ENCODE measurements around the gene CHIT1.
"Not testable (repeated sequence)": the region's sequence is repeated elsewhere in the genome, so short reads cannot be mapped to it uniquely, and the experiment has no call there.

The CHIT1 gene

DNA sequence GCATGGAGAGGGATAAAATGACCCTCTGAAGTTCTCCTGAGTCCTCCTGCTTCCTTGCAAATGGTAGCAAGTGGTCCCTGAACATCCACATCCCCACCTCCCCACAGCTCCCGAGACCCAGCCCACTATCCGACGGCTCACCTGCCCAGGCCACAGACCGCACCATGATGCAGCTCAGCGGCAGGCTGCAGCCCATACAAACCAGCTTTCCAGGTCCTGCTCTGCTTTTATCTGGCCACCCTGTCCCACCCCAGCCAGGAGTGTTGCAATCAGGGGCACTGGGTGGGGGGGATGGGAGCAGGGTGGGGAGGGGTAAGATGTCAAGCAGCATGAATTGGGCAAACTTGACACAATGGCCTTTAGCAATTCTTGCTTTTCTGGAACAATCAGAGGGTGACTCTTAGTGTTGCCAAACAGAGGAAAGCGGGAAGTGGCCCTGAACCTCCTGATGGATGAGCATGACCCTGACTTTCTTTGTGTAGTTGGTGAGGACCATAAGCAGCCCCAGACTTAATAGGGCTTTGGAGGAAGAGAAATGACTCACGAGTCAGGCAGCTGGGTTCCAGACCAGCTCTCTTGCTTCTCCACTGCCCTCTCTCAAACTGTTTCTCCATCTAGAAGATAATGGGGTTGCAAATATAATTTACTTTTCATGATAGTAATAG is at the start of gene CHIT1:
CHIT1 (minus strand) TSS at position 203 of the 665 bp plus-strand sequence; CDS start at position 166, 37 bp downstream.
- DNase-seq, result no peak

DNA sequence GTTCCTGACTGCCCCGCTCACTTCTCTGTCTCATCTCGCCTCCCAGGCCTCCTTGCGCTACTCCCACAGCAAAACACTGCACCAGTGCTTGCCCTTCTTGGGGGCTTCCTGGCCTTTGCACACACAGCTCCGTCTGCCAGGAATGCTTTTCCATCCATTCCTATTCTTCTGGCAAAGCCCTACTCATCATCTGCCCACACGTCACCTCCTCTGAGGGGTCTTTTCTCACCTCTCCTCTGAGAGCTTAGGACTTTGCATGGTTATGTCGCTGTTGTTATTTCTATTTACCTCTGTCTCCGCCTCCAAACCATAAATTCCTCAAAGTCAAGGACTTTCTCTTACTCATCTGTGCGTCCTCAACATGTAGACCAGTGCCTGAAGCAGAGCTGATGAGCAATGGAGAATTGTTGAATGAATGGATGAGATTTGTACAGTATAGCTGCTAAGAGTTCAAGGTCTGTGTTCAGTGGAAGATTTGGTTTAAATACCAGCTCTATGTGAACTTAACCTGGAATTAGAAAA is 49.5 kb upstream of the CHIT1 start:
- no peak for DNase-seq

DNA sequence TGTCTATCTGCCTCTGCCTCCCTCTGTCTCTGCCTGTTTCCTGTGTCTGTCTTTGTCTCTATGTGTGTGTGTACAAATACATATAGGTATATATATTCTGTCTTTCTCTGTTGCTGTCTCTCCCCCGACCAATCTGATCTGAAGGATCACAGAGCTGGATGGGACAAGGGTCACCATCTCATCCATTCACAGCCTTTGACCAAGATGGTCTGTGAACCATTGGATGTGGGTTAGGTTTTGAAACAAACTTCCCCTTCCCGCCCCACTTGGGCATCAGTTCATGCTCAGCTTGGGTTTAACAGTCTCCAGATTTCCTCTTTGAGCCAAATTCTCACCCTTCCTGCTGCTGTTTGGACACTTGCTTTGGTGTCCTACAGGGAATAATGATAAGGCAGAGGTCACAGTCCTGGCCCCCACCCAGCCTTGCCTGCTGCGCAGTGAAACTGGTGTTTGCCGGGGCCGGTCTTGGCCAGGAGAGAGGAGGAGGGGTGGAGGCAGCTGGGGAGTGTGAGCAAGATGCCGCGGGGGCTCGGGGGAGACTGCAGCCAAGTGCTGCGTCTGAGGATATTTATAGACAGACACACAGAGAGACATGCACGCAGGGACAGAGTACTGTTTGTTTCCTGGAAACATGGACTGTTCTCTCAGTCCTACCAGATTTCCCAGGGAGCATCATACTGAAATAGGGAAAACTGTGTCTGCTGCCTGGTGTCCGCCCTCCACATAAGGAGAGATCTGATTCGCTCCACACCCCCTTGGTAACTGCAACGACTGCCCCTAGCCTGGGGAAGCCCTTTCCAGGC is 48.8 kb upstream of the CHIT1 start:
- no peak for DNase-seq

DNA sequence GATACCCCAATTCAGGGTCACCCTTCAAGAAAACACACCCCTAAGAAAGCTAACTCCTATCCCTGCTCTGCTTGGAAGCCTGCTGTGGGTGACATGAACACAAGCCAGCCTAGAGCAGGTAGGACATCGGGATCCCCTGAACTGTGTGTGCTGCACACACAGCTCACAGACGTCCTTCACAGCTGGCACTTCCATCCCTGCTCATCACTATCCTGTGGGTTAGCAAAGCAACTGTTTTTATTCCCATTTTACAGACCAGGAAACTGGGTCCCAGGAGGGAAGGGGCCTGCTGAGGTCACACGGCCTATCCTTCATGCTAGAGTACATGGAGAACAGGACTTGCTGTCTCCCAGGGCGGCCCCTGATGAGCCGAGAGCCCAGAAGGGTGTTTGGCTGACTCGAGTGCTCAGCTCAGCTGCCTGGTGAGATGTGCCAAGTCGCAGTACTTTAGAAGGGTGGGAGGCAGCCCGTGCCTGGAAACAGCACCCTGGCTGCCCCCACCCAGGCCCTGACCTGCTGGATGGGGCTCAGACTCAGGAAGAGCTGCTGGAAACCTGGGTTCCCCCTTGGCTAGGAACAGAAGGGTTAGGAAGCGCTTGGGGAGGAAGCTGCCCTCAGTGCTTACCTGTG is 47.6 kb upstream of the CHIT1 start:
- DNase-seq, result no peak

DNA sequence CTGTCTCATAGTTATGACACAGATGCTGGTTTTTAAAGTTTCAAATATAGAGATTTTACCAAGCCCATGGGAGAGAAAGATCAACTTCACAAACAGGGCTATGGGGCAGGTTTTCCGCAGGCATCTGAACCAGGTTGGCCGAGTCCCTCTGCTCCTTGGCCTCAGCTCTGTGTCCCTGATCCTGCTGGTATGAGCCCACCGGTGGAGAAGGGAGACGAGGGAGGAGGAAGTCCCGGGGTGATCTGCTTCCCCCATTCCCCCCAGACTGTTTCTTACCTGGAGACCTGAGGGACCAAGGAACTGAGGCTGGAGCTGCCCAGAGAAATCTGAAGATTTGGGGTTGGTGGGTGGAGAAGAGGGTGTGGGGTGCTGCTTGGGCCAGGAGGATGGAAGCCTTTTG is 46.9 kb upstream of the CHIT1 start:
- no peak for DNase-seq

DNA sequence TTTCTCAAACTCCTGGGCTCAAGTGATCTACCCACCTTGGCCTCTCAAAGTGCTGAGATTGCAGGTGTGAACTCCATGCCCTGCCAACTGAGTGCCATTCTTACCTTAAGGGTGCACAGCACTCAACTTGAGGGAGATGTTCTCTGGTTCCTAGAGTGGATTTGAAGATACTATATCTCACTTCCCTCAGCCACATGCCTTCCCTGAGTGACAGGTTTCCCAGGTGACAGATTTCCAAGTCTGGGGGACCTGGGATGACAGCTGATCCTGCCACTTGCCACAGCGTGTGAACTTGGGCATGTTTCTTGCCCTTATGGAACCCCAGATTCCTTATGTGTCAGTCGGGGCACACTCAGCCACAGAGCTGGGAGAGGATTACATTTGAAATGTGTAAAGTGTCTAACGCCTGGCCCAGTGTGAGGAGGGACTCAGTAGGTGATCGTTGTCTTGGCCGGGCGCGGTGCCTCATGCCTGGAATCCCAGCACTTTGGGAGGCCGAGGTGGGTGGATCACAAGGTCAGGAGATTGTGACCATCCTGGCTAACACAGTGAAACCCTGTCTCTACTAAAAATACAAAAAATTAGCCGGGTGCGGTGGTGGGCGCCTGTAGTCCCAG is 46.3 kb upstream of the CHIT1 start:
- DNase-seq, result no peak

DNA sequence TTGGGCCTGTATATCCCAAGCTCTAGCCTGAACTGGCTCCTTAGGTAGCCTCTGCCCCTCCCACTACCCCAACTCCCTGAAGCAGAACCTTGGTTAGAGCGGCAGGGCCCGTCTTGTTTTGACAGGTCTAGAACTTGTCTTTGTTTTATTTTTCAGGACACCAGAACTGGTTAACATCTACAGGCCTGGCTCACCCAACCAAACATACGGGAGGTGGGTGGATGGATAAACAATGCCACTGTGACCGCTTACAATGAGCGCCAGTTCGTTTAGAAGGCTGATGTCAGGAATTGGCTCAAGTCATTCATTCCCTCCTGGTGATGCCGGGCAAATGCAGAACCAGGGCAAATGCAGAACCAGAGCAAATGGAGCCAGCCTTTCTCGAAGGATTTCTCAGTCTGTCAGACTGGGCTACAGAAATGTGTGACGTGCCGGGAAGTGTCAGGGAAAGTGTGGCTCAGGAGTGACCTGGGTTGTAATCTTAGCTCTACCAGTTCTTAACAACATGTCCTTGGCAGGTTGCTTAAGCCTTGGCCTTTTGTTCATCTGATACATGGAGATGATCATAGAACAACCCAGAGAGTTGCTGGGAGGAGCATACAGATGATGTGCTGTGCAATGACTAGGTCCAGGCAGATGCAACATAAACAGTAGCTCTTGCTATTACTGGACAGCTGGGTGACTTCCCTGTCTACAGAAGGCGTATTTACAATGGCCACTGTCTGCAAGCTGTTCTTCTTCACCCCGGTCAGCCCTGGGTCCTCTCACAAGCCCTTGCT is 45.3 kb upstream of the CHIT1 start:
- no peak for DNase-seq

DNA sequence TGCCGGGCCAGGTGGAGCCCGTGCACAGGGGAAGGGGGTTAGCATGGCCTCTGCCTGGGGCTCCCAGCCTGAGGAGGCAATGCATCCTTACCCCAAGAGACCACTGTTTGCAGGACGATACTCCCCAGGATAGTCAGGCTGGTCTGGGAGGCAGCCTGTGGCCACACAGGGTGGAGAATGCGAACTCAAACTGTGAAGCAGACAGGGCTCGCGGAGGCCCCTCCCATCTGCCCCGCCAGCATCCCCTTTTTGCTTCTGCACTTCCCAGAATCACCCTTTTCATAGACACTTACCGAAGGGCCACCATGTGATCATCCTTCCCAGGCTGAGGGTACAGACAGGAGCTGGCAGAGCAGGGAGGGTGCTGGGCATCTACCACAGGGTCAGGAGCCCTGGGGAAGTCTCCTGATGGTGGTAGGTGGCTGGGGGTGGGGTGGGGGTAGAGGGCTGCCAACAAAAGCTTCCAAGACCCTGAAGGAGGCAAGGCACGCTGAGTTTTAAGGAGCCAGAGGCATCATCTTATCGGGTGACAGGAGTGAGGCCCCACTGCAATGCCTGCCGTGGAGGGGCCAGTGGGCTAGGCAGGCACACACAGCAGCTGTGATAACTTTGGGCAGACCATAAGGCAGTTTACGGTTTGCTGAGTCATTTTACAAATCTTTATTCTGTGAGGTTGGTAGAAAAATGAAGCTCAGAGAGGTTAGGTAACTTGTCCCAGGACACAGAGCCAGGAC is 44.6 kb upstream of the CHIT1 start:
- DNase-seq, result no peak

DNA sequence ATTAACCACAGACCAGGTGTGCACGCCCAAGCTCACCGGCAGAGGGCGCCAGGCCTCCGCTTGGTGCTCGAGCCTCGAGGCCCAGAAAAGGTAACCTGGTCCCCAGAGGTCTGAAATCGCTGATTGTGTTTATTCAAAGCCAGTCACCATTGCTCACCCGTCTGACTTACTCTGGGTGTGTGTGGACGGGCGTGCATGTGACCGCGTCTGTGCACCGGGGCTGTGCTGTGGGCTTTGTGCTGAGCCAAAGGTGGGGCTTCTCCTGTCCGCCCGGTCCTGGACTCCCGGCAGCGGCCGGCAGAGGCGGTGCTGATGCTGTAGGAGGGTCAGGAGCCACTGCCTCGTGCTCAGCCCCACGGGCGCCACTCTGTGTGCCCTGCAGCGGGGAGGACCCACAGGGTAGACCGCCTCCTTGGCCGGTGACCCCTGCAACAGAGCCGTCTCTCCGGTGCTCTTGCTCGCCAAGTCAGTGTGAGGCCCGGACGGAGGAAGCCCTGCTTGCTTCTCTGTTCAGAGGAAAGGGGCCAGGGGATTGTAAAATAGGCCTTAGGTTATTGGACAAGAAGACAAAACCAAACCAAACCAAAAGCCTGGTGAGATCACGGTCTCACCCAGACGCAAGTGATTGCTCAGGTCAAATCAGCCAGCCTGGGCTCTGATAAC is 43.9 kb upstream of the CHIT1 start:
- peak; percentile 86 for DNase-seq

DNA sequence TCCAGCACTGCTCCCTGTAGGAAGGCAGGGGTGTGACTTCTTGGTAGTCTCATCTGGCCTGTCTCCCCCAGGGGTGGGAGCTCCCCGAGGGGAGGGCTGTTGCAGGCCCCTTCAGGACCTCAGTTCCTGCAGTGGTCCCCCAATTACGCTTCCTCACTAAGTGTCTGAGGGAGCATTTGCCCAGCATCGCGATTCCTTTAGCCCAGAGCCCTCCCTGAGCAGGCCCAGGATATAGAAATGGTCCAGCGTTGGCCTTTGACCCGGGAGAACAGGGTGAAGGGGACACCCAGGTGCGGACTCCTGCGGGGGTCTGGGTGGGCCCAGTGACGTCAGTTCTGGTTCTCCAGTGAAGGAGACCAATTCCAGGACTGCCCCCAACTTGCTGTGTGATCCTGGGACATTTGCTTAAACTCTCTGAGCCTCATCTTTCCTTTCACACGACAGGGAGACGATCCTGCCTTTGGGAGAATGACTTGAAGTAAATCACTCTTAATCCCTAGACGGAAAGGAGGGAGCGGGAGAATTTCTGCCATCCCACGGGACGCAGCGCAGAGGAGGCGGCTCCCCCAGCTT is 43.2 kb upstream of the CHIT1 start:
- no peak for DNase-seq

DNA sequence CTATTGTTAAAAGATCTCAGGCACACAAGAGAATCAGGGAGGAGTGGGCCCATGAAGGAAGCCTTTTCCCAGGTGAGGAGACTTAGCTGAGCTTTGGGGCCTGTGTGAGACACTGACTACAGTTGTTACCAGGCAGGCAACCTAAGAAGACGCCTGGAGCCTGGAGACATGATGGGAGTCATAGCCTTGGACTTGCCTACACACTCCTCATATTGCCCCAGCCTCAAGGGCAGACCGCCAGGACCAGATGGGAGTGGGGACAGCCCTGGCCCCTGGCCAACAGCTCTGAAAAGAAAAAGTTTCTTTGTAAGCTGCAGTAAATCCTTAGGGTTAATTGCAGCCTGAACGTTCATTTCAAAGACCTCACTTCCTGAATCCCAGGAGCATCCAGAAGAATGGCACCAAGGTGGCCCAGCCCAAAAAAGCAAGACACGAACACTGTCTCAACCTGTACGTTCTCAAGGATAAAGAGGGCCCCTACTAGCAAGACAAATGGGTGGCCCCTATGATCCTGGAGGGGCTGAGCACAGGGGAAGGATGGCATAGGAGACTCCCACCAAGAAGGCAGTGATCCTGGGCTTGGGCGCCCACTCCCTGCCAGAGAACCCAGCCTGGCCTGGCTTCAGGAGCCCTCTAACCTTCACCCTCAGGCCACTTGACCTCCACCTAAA is 42.6 kb upstream of the CHIT1 start:
- no peak for DNase-seq

DNA sequence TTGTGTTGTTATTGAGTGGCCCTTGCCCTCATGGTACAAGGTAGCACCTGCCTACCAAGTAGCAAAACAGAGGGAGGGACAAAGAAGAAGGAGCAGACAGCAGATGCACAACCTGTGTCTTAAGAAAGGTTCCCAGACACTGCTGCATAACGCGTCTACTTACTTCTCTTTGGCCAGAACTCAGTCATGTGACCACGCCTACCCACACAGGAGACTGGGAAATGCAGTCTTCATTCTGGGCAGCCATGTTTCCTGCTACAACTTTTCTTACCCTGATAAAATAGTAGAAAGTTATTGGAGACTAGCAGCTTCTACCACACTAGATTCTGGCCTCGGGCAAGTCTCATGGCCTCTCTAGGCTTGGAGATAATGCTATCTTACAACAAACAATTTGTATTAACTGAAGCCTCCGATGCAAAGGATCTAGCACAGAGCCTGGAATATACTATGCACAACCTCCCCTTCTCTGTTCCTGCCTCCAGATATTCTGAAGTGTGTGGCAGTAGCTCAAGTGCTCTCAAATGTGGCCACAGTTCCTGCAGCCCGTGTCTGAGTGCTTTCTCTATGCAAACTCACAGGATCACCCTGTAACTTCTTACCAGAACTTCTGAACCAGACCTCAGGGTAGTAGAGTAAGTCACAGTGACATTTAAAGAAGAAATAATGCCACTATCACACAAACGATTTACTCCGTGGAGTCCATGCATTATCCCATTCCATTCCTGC is 41.7 kb upstream of the CHIT1 start:
- no peak for DNase-seq

DNA sequence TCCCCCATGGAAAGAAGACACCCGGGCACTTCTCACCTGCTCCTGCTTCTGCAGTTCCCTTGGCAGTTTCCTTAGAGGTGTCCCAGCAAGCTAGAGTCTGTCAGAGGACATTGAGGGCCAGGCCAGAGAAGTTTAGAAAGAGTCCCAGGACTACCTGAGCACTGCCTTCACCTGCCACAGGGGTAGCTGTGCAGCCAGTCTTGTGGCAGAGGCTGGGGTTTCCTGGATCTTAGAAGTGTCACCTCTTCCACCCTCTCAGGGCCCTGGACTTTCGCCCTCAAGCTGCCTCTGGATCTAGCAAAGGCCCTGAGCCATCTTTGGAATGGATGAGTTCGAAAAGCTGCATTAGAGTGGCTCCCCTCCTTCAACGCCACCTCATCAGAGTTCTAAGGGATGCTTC is 41.0 kb upstream of the CHIT1 start:
- no peak for DNase-seq

DNA sequence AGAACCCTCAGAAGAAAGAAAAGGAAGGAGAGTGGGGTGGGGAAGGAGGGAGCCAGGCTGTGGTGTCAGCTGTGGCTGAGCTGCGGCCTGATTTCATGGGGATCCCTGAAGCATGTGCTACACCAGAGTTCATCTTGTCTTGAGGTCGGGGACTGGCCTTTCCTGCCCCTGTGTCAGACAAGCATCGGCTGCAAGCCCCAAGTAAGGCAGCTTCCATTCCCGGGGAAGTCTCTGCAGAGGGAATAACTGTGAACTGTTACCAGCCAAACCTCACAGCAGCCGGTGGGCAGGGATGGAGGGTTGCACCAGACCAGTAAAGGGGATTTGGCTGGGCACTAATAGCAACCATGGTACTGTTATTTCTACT is 40.2 kb upstream of the CHIT1 start:
- no peak for DNase-seq

DNA sequence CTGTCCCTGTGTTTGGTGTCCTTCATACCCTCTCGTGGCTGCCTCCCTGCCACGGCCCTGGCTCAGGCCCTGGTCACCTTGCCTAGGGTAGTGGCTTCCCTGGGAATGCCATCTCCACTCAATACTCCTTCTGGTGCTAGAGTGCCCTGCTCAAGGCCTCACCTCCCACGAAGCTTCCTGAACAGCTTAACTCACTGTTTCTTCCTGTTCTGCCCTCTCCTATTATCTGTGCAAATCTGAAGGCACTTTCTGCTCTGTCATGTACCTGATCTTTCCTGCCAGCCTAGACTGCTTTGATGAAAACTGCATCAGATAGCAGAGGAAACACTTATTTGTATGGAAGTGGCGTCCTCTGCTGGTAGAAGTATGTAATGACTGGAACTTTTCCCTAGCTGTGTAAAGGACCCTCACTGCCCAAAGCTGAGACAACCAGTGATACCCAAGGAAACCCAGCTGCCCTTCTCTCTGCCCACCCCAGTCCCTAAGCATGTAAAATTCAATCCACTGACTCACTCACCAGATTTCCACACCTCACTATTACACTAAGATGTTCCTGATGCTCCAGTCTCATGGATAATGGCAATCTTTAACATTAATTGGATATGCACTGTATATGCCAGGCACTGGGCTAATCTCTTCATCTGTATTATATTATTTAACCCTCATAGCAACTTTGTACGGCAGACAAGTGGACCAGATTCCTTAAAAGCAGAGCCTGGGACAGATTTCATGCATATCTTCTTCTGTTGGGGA is 39.6 kb upstream of the CHIT1 start:
- peak; percentile 77 for DNase-seq

DNA sequence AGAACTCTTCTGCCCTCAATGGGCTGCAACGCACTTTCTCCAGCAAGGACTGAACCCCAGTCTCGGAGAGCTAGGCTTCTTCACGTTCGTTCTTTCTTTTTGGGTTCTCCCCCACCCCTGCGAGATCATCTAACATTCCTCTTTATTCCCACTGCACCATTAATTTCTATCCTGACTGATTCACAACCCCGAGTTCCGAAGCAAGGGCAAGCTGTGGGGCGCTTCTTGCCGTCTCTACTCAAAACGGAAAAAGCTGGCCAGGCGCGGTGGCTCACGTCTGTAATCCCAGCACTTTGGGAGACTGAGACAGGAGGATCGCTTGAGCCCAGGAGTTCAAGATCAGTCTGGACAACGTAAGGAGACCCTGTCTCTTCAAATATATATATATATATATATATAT is 38.4 kb upstream of the CHIT1 start:
- DNase-seq, result no peak

DNA sequence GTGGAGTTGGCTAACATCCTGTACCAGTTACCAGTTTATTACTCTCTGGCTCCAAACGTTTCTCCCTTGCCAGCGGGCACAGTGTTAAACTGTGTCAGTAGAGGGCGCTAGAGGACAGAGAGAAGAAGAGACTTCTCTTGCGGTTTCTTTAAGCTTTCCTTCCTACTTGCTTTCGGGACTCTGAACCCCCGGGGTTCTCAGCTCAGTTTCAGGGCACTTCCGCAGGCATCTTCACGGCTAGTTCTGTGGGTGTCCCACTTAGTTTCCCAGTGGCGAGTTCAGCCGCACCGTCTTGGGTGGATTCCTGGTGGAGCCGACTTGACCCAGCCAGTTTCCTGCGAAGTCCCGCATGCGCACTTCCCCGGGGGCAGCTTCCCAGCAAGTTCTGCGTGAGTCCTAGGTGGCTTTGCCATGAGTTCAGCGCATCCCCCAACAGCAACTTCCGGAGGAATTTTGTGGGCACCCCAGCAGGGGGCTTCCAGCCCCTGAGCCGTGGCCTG is 37.9 kb upstream of the CHIT1 start:
- DNase-seq, result peak; percentile 76

DNA sequence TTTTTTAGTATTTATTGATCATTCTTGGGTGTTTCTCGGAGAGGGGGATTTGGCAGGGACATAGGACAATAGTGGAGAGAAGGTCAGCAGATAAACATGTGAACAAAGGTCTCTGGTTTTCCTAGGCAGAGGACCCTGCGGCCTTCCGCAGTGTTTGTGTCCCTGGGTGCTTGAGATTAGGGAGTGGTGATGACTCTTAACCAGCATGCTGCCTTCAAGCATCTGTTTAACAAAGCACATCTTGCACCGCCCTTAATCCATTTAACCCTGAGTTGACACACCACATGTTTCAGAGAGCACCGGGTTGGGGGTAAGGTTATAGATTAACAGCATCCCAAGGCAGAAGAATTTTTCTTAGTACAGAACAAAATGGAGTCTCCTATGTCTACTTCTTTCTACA is 36.7 kb upstream of the CHIT1 start:
- DNase-seq, result not testable (repeated sequence)

DNA sequence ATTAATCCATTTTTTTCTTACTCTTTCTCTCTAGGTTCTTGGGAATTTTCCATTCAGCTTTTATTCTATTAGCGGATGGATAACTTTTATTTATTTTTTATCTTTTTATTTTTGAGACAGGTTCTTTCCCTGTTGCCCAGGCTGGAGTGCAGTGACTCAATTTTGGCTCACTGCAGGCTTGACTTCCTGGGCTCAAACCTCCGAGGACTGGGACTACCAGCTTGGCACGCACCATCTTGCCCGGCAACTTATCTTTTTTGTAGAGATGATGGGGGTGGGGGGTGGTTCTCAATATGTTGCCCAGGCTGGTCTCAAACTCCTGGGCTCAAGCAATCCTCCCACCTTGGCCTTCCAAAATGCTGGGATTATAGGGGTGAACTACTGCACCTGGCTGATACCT is 36.1 kb upstream of the CHIT1 start:
- no peak for DNase-seq

Data from NCI-H1105 (cell line).